B cell (primary cell): ENCODE measurements around the gene RHCG. TPM values are rescaled to one million over a fixed set of nuclear protein-coding genes. Genes with fewer than 3 reads are reported as not detected.

Source experiments
- ATAC-seq: fragments of 200-7000 bp; cut with Tn5 transposase; one replicate; pipeline ENCODE4 v1.10.0; 2021; ENCODE audit warnings: low read depth, mild to moderate bottlenecking, moderate number of reproducible peaks, moderate library complexity
- CTCF ChIA-PET: fragments of 350-600 bp; sonication (Branson Sonifier 250); formaldehyde crosslinking; loops from one replicate; lab custom pipeline; 2021; ENCODE audit warnings: antibody characterized with exemption, inconsistent platforms; lab: Charles Lee
- POLR2A ChIA-PET: fragments of 350-600 bp; sonication (Branson Sonifier 250); formaldehyde crosslinking; loops from one replicate; lab custom pipeline; 2021; ENCODE audit warnings: antibody characterized with exemption; lab: Charles Lee
- DNase-seq: peaks from one replicate; pipeline ENCODE4 v3.0.0; 2013
- H2AFZ ChIP-seq: 2 replicates; pipeline ENCODE4 v1.6.1; 2012; ENCODE audit warnings: mild to moderate bottlenecking, low read depth, low read length; ENCODE audit not compliant: insufficient read depth, poor library complexity, severe bottlenecking
- H3K27ac ChIP-seq, 2 donors: 1 replicate in 1 of 2; 2 replicates in 1 of 2; pipeline ENCODE4 v1.5.1; 2012 to 2013; ENCODE audit warnings: low read length in 2 of 2, mild to moderate bottlenecking in 2 of 2, moderate library complexity in 1 of 2
- H3K27me3 ChIP-seq, 4 experiments: fragments of 200-600 bp in 1 of 4; sonication (generic) in 1 of 4; replicated peaks in 1 of 4; 1 replicate in 2 of 4; 2 replicates in 2 of 4; pipeline versions ENCODE4 v1.6.1 to v1.7.0; 2013 to 2016; ENCODE audit warnings: low read length in 3 of 4, mild to moderate bottlenecking in 2 of 4, mixed read lengths in 1 of 4, moderate library complexity in 1 of 4; ENCODE audit not compliant: insufficient read depth in 4 of 4, control insufficient read depth in 3 of 4; ENCODE audit errors: control extremely low read depth in 1 of 4
- H3K36me3 ChIP-seq, 2 experiments: replicated peaks in 1 of 2; 1 replicate in 1 of 2; 2 replicates in 1 of 2; pipeline versions ENCODE4 v1.6.1 to v1.7.1; 2013; ENCODE audit warnings: low read length in 1 of 2; ENCODE audit not compliant: insufficient read depth in 2 of 2, control insufficient read depth in 1 of 2; ENCODE audit errors: control extremely low read depth in 1 of 2, extremely low read depth in 1 of 2
- H3K4me1 ChIP-seq, 2 donors: fragments of 200-600 bp in 1 of 2; sonication (generic) in 1 of 2; 1 replicate in 1 of 2; 2 replicates in 1 of 2; pipeline versions ENCODE4 v1.5.1 to v1.6.1; 2013 to 2017; ENCODE audit warnings: low read length in 2 of 2; ENCODE audit not compliant: control insufficient read depth in 2 of 2, insufficient read depth in 2 of 2
- H3K4me2 ChIP-seq: replicated peaks from 2 replicates; pipeline ENCODE3; 2012; ENCODE audit warnings: mild to moderate bottlenecking, low read depth, low read length; ENCODE audit not compliant: poor library complexity, severe bottlenecking
- H3K4me3 ChIP-seq, 5 experiments: fragments of 200-600 bp in 1 of 5; sonication (generic) in 1 of 5; 1 replicate in 3 of 5; 2 replicates in 2 of 5; pipeline versions ENCODE4 v1.5.1 to v1.7.0; 2011 to 2016; ENCODE audit warnings: low read length in 4 of 5, mild to moderate bottlenecking in 4 of 5, low read depth in 2 of 5, control low read depth in 1 of 5, moderate library complexity in 1 of 5; ENCODE audit not compliant: insufficient read depth in 1 of 5; ENCODE audit errors: control extremely low read depth in 1 of 5, extremely low read depth in 1 of 5
- H3K79me2 ChIP-seq: fragments of 200-600 bp; sonication (generic); one replicate; pipeline ENCODE4 v1.6.0; 2016; ENCODE audit warnings: low read length; ENCODE audit not compliant: control insufficient read depth, insufficient read depth
- H3K9ac ChIP-seq: fragments of 200-600 bp; sonication (generic); 2 replicates; pipeline ENCODE4 v1.6.1; 2017; ENCODE audit warnings: mild to moderate bottlenecking, low read length, moderate library complexity
- H3K9me3 ChIP-seq, 3 donors: one replicate each; pipeline versions ENCODE4 v1.6.1 to v1.7.1; 2013; ENCODE audit warnings: low read length in 2 of 3; ENCODE audit not compliant: control insufficient read depth in 2 of 3, insufficient read depth in 1 of 3; ENCODE audit errors: control extremely low read depth in 1 of 3
- H4K20me1 ChIP-seq: 2 replicates; pipeline ENCODE4 v1.6.0; 2012; ENCODE audit warnings: mild to moderate bottlenecking, low read length; ENCODE audit not compliant: insufficient read depth, control insufficient read depth, poor library complexity, severe bottlenecking
- H3K27ac Mint-ChIP-seq: one replicate; pipeline ENCODE4 v1.8.0; 2021; ENCODE audit warnings: mixed read lengths
- H3K27me3 Mint-ChIP-seq: one replicate; pipeline ENCODE4 v1.8.0; 2021; ENCODE audit warnings: mixed read lengths
- H3K4me1 Mint-ChIP-seq: one replicate; pipeline ENCODE4 v1.8.0; 2021; ENCODE audit warnings: mixed read lengths
- H3K4me3 Mint-ChIP-seq: one replicate; pipeline ENCODE4 v1.8.0; 2021; ENCODE audit warnings: mixed read lengths
- H3K9me3 Mint-ChIP-seq: one replicate; pipeline ENCODE4 v1.8.0; 2022; ENCODE audit warnings: mixed read lengths; ENCODE audit not compliant: insufficient read depth
- CTCF ChIP-seq: fragments of 200-600 bp; IDR thresholded peaks from one replicate; pipeline ENCODE4 v1.8.0; 2022; ENCODE audit warnings: antibody characterized with exemption, mild to moderate bottlenecking
- EZH2 ChIP-seq: IDR thresholded peaks from 2 replicates; pipeline ENCODE4 v1.6.1; 2012; ENCODE audit warnings: borderline replicate concordance, low read depth, mild to moderate bottlenecking, moderate library complexity, low read length; ENCODE audit not compliant: insufficient read depth, poor library complexity, severe bottlenecking
- WGBS: methylation state at CpG from one replicate; pipeline ENCODE4 v1.1.5; 2013; ENCODE audit warnings: missing lambda C conversion rate; ENCODE audit not compliant: insufficient coverage; 5-methylcytosine and 5-hydroxymethylcytosine counted together
- intact Hi-C: fragments of 100-400 bp; cut with micrococcal nuclease; formaldehyde crosslinking; loops from one replicate; pipeline ENCODE4 v1.10.0; 2022
- polyA plus RNA-seq: library from polyadenylated mRNA; depleted of rRNA; stranded (reverse); fragments of >200 nt; gene quantifications from 2 replicates; pipeline ENCODE4 v1.2.3, GENCODE V29; 2012
- total RNA-seq, 2 donors: library from RNA; stranded (reverse); fragments of 120-200 nt in 1 of 2; gene quantifications; 1 replicate in 1 of 2; 2 replicates in 1 of 2; pipeline versions ENCODE4 v1.2.3 to v1.2.4, GENCODE V29; 2013 to 2022

Gene RHCG
- total and polyA plus RNA-seq, 2 donors (not counting 1 experiment from before 2014, with no cell fraction given), result not detected

DNA sequence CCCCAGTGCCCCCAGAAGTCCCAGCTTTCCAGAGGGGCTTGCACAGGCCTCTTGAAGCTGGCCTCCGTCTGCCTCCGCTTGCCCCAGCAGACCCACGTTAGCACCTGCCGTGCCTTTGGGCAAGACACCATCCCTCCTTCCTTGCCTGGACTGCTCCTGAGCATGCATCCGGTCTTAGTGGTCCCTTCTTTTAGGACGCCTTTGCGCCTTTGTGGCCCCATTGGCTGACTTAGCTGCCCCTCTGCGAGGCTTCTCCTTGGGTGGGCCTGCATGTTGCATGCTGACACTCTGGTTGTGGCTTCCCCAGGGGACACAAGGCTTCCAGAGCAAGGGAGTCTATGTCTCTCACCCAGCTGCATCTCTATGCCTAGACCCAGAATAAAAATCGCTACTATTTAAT is 56.6 kb downstream of the RHCG start:
- no peak overlapping the region for H3K27ac ChIP-seq
- DNase-seq (no peak), ATAC-seq (no peak)
- H3K36me3 ChIP-seq, result no peaks in the 10 kb centered on the region
- peaks cover 29 to 34% of the 10 kb centered on the region in 2 donors for H3K4me1 ChIP-seq
- no peak for TF ChIP-seq CTCF
- no peak for TF ChIP-seq EZH2
- H3K9me3 ChIP-seq, result peaks cover 0 to 12% (median 0%) of the 10 kb centered on the region in 3 donors
- Mint-ChIP-seq H3K27me3 (peaks cover 6% of the 10 kb centered on the region), H3K27ac (no peak overlapping the region), H3K4me1 (peaks cover 33% of the 10 kb centered on the region), H3K9me3 (peaks cover 2% of the 10 kb centered on the region), H3K4me3 (no peak overlapping the region)
- peaks cover 0 to 12% (median 1%) of the 10 kb centered on the region in 4 experiments for H3K27me3 ChIP-seq
- no peaks in the 10 kb centered on the region for H3K79me2 ChIP-seq
- no peak overlapping the region for H3K4me2 ChIP-seq
- H3K4me3 ChIP-seq, result no peak overlapping the region
- no peak overlapping the region for H3K9ac ChIP-seq
- H4K20me1 ChIP-seq, result no peaks in the 10 kb centered on the region
- ChIA-PET CTCF (interaction anchor here (1.9 to 3.7 kb wide), 2 partner anchors 11 to 81 kb away, joined by 7 to 14 read pairs; no protein-coding TSS in a partner anchor), POLR2A (no interaction called here)
- intact Hi-C loops, result no loop called here
- WGBS, result 94% methylated on average over 8 of the region's 9 CpGs
- no peak overlapping the region for H2AFZ ChIP-seq

GRCh38 chr15:89436560-89437311 is 59.6 kb downstream of the RHCG start:
- peaks cover 0 to 7% (median 0%) of the 10 kb centered on the region in 3 donors for H3K9me3 ChIP-seq
- intact Hi-C loops, result no loop called here
- WGBS, result 54% methylated on average over 7 of the region's 7 CpGs
- H3K4me2 ChIP-seq, result no peak overlapping the region
- no peak overlapping the region for H3K27ac Mint-ChIP-seq
- DNase-seq (no peak), ATAC-seq (no peak)
- H3K27me3 ChIP-seq, result peaks cover 0 to 19% (median 1%) of the 10 kb centered on the region in 4 experiments
- POLR2A ChIA-PET, result no interaction called here
- H3K36me3 ChIP-seq, result no peaks in the 10 kb centered on the region
- CTCF ChIA-PET, result interaction anchor here (3.7 kb wide), 1 partner anchor 78 kb away, joined by 14 read pairs; no protein-coding TSS in a partner anchor
- H2AFZ ChIP-seq, result no peak overlapping the region
- H3K4me1 Mint-ChIP-seq, result peaks cover 14% of the 10 kb centered on the region
- peaks cover 9% of the 10 kb centered on the region for H3K27me3 Mint-ChIP-seq
- H3K79me2 ChIP-seq, result no peaks in the 10 kb centered on the region
- no peaks in the 10 kb centered on the region for H4K20me1 ChIP-seq
- no peak overlapping the region for H3K9ac ChIP-seq
- TF ChIP-seq EZH2 (no peak), CTCF (no peak)
- H3K4me1 ChIP-seq, result peaks cover 7 to 16% of the 10 kb centered on the region in 2 donors
- H3K27ac ChIP-seq, result no peak overlapping the region
- H3K9me3 Mint-ChIP-seq, result peaks cover 2% of the 10 kb centered on the region
- no peak overlapping the region for H3K4me3 Mint-ChIP-seq
- H3K4me3 ChIP-seq, result no peak overlapping the region
